Right hindlimb (tissue), 1 donor: Measurements from ENCODE around the gene CREBZF.
"Not testable (repeated sequence)": the region's sequence is repeated elsewhere in the genome, so short reads cannot be mapped to it uniquely, and the experiment has no call there.

Experiments
- DNase-seq: peaks from one replicate; pipeline ENCODE4 v3.0.0-alpha.2; 2018

The CREBZF gene

DNA sequence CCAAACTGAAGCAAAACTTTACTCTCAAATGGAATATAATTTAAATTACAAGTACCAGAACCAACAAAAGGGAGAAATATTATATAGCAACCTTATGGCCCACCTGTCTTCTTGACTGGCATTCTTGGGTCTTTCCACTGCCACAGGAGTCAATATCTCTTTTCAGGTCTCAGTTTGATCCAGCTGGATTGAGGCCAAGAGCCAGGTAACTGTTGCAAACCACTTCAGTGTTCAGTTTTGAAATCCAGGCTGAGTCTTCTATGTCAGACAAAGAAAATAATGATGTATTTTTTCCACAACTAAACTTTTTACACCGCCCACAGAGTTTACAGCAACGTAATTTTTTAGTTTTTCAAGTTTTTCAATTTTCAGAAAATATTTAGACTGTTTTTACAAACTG lies 38.4 kb downstream of the CREBZF start:
- no peak for DNase-seq

DNA sequence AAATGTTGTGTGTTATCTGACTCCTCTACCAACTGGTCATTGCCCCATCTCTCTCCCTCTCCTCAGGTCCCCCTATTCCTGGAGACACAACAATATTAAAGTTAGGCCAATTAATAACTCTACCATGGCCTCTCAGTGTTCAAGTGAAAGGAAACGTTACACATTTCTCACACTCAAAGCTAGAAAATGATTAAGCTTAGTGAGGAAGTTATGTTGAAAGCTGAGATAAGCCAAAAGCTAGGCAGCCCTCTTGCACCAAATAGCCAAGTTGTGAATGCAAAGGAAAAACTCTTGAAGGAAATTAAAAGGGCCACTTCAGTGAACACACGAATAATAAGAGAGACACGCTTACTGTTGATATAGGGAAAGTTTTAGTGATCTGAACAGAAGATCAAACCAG lies 44.7 kb downstream of the CREBZF start:
- no peak for DNase-seq

DNA sequence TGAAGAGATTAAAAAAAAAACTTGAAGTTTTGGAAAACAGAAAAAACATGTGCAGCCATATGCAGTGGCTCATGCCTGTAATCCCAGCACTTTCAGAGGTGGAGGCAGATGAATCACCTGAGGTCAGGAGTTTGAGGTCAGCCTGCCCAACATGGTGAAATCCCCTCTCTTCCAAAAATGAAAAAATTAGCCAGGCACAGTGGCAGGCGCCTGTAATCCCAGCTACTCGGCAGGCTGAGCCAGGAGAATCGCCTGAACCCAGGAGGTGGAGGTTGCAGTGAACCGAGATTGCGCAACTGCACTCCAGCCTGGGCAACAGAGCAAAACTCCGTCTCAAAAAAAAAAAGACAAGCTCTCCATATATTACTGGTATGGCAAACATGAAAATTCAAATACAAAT lies 45.4 kb downstream of the CREBZF start:
- no peak for DNase-seq

DNA sequence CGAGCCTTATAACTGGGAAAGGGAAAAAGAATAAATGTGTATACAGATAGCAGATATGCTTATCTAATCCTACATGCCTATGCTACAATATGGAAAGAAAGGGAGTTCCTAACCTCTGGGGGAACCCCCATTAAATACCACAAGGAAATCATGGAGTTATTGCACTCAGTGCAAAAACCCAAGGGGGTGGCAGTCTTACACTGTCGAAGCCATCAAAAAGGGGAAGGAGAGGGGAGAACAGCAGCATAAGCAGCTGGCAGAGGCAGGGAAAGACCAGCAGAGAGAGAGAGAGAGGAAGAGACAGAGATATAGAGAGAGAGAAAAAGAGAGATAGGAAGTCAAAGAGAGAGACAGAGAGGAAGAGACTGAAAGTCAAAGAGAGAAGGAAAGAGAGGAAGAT lies 53.3 kb downstream of the CREBZF start:
- not testable (repeated sequence) for DNase-seq
